ENCODE data around the gene PSAT1. TPM values are rescaled to one million over a fixed set of nuclear protein-coding genes. Genes with fewer than 3 reads are reported as not detected.
A peak's percentile ranks its signal among the peaks of the same experiment; 100 is the strongest.

Gene PSAT1
- total and polyA plus RNA-seq, 2 of the 8 experiments (the other 6 are each of a cell fraction or from before 2014, with no cell fraction given): 204 to 341 TPM

- Histone ChIP-seq H3K9ac (replicated peaks in 1 of 4; ENCODE audit: extremely low read depth in 1 of 4, low read depth in 3 of 4, low read length in 3 of 4) (no peak overlapping the region), H3K36me3 (ENCODE audit: control insufficient read depth in 2 of 4, insufficient read depth in 4 of 4, low read length in 3 of 4) (peaks cover 36 to 78% (median 63%) of the 10 kb centered on the region in 4 experiments), H3K4me1 (replicated peaks in 1 of 4; ENCODE audit: control insufficient read depth in 3 of 4, insufficient read depth in 4 of 4, low read length in 3 of 4) (peaks cover 0 to 5% (median 0%) of the 10 kb centered on the region in 4 experiments; a peak in 2 of 7 replicates), H3K4me3 (ENCODE audit: extremely low read depth in 1 of 4, insufficient read depth in 2 of 4, low read depth in 3 of 4, low read length in 4 of 4) (no peak overlapping the region), H3K23me2 (ENCODE audit: low read depth, low read length) (peaks cover 4% of the 10 kb centered on the region; the same call in 1 of the 2 replicates), H4K8ac (ENCODE audit: extremely low read depth, insufficient read depth, low read length) (no peak overlapping the region), H3K14ac (ENCODE audit: insufficient read length) (no peak overlapping the region), H4K20me1 (replicated peaks in 1 of 2; ENCODE audit: control insufficient read depth in 1 of 2, insufficient read depth in 2 of 2, low read length in 2 of 2) (peaks cover 13 to 24% of the 10 kb centered on the region in 2 experiments), H3K23ac (ENCODE audit: insufficient read length) (no peak overlapping the region), H3K27me3 (replicated peaks in 1 of 4; ENCODE audit: control insufficient read depth in 3 of 4, extremely low read depth in 1 of 4, insufficient read depth in 3 of 4, low read length in 3 of 4) (no peaks in the 10 kb centered on the region), H2BK15ac (ENCODE audit: low read length) (no peak overlapping the region), H2BK20ac (ENCODE audit: low read length) (no peak overlapping the region), H3K4me2 (ENCODE audit: insufficient read depth in 1 of 2, low read depth in 2 of 2, low read length in 2 of 2) (no peak overlapping the region), H3K18ac (ENCODE audit: extremely low read depth, low read length) (no peak overlapping the region), H2BK12ac (ENCODE audit: low read depth, low read length) (no peak overlapping the region), H3K79me1 (ENCODE audit: low read depth, low read length) (peaks cover 6% of the 10 kb centered on the region), H3K79me2 (ENCODE audit: control insufficient read depth in 1 of 2, insufficient read depth in 2 of 2, low read length in 2 of 2) (peaks cover 15 to 84% of the 10 kb centered on the region in 2 experiments), H2AFZ (ENCODE audit: low read length) (no peak overlapping the region), H2BK120ac (replicated peaks; ENCODE audit: low read depth, low read length) (no peak overlapping the region), H3K56ac (replicated peaks; ENCODE audit: insufficient read length, low read depth, low read length) (no peak overlapping the region), H2BK5ac (ENCODE audit: low read depth, low read length) (no peak overlapping the region), H3K4ac (replicated peaks; ENCODE audit: insufficient read length, low read depth, low read length) (no peak overlapping the region), H3K9me3 (ENCODE audit: insufficient read depth in 2 of 2, low read depth in 1 of 2, low read length in 1 of 2) (no peaks in the 10 kb centered on the region; a peak in 1 of 4 replicates), H3K27ac (ENCODE audit: low read depth, low read length) (no peak overlapping the region), H4K91ac (replicated peaks; ENCODE audit: insufficient read length, low read length) (no peak overlapping the region), H4K5ac (ENCODE audit: insufficient read length, low read depth, low read length) (no peak overlapping the region), H2AK5ac (ENCODE audit: low read depth, low read length) (no peak overlapping the region)
- 91% methylated on average over 2 of the region's 2 CpGs; no CpG with 5 or more reads in 1 of the 2 experiments for WGBS, 2 experiments (ENCODE audit: extremely low coverage in 1 of 2, insufficient coverage in 1 of 2, insufficient read length in 1 of 2, insufficient replicate concordance in 2 of 2, low coverage in 1 of 2, low lambda C conversion rate in 2 of 2, missing lambda C conversion rate in 1 of 2)
- CTCF ChIA-PET (ENCODE audit: partially characterized antibody): interaction anchor here (0.8 to 2.7 kb wide), 2 partner anchors 13 to 16 kb away, joined by 3 to 5 read pairs; no protein-coding TSS in a partner anchor
- TF ChIP-seq, protein P1, sequence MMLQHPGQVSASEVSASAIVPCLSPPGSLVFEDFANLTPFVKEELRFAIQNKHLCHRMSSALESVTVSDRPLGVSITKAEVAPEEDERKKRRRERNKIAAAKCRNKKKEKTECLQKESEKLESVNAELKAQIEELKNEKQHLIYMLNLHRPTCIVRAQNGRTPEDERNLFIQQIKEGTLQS (IDR thresholded peaks at IDR 0.05; ENCODE audit: insufficient read depth, low read depth, low read length): no peak
- TF ChIP-seq CBX8 (IDR thresholded peaks at IDR 0.05; ENCODE audit: borderline replicate concordance, low read depth, low read length): no peak
- peak in 1 of 2 experiments; percentile 37; a peak in 1 of 3 replicates for TF ChIP-seq POLR2A (IDR thresholded peaks at IDR 0.05; ENCODE audit: control extremely low read depth in 1 of 2, low read depth in 2 of 2, low read length in 2 of 2)
- TF ChIP-seq BACH1 (IDR thresholded peaks at IDR 0.05; ENCODE audit: low read length): no peak
- TF ChIP-seq SP2 (IDR thresholded peaks at IDR 0.05; ENCODE audit: low read length): no peak
- POLR2A ChIA-PET (ENCODE audit: partially characterized antibody): interaction anchor here (3.5 to 27.8 kb wide), 5 partner anchors 2 to 27 kb away, joined by 9 to 936 read pairs (median 522); partner anchors contain the start of gene PSAT1
- DNase-seq (ENCODE audit: low read depth in 1 of 2, low spot score in 2 of 2): no peak
- FAIRE-seq: no peak
These were observed 4.5 kb downstream of the PSAT1 start for GRCh38 chr9:78301466-78301865.

All from H1 (cell line).